D721Med (cell line): Measurements from ENCODE around the gene RASSF3.

Experiments
- DNase-seq: peaks from one replicate; pipeline ENCODE4 v3.0.0; 2011; ENCODE audit warnings: low spot score; ENCODE audit not compliant: insufficient read length
- FAIRE-seq: peaks from 2 replicates; lab custom pipeline; 2011; peaks lifted over from hg19 to GRCh38; lab: Jason Lieb, UNC
- CTCF ChIP-seq: IDR thresholded peaks from 2 replicates; pipeline ENCODE4 v1.5.1; 2012; ENCODE audit warnings: mild to moderate bottlenecking, control low read depth; ENCODE audit not compliant: insufficient read depth; ENCODE audit errors: missing control alignments

The RASSF3 gene

DNA sequence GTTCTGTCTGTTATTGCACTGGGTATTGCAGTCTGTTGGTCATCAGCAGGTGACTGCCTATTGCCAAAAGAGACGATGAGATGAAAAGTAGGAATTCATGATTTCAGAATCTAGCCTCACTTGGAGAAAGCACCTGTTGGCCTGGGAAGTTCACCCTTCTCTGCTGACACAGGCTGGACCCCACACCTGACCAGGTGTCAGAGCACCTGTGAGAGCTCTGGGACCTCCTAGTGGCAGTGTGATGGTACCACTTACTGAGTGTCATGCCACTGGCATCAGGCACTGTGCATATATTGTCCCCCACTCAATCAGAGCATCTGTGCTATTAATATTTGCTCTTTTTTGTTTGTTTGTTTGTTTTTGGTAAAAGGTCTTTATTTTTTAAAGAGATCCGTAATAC, 68.0 kb downstream of the RASSF3 start:
- no peak for TF ChIP-seq CTCF
- DNase-seq (no peak), FAIRE-seq (no peak)

DNA sequence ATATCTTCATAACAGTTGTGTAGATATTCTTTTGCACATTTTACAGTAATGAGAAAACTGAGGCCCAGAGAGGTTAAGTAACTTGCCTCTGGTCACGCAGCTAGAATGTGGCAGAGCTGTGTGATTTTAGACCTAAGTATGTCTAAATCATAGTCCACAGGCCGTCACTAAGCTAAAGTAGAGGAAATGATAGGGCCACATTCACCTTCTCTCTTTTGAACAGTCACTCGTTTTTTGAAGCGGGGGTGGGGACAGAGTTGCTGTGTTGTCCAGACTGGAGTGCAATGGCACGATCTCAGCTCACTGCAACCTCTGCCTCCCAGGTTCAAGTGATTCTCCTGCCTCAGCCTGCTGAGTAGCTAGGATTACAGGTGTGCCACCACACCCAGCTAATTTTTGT, 68.5 kb downstream of the RASSF3 start:
- TF ChIP-seq CTCF: no peak
- DNase-seq (no peak), FAIRE-seq (no peak)

- no peak for TF ChIP-seq CTCF
- FAIRE-seq: no peak
Measured at GRCh38 chr12:64679487-64680001, 69.2 kb downstream of the RASSF3 start.

DNA sequence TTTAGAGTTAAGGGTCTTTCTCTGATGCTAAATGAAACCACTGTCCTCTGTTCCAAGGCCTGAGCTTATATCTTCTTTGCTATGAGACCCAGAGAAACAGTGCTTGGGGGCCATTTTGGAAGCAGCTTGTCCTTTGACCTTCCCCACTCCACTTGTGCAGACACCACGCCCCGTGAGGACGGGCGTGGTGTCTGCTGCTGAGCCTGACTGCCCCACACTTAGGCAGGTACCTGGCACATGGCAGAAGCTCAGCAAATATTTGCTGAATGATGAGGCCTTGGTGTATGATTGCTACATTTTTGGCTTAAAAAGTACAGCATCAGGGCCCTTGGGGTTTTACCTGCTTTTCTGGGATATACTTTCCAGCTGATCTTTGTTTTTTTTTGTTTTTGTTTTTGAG, 69.9 kb downstream of the RASSF3 start:
- DNase-seq: no peak
- FAIRE-seq: no peak

More at GRCh38 chr12:64679487-64680001, 69.2 kb downstream of the RASSF3 start:
- no peak for DNase-seq

DNA sequence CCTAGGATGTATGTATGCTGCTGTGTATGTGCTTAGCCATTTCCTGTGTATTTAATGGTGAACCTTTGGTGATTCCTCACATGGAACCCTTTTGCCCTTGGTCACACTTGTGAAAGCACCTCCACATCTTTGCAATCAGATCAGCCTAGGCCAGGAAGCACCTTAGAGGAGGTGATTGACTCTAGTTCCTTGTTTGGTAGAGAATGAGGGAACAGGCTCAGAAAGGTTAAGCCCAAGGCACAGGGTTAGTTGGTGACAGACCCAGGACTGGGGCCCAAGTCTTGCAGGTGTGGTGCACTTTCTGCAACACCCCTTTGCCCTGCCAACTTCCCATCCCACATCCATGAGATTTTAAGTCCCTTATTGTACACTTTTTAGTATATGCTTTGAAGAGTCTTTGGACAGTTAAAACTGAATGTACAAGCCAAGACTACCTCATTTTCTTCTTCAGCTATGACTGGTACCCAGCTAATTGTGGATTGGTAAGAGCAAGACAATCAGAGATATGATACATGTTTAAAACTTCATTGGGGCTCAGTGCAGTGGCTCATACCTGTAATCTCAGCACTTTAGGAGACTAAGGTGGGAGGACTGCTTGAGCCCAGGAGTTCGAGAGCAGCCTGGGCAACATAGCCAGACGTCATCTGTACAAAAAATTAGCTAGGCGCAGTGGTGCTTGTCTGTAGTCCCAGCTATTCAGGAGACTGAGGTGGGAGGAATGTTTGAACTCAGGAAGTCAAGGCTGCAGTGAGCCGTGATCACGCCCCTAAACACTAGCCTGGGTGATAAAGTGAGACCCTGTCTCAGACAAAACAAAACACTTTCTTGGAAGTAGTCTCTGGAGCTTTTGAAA, 71.1 kb downstream of the RASSF3 start:
- DNase-seq (no peak), FAIRE-seq (no peak)
- no peak for TF ChIP-seq CTCF

More for the DNA sequence above, 69.9 kb downstream of the RASSF3 start:
- TF ChIP-seq CTCF: no peak

DNA sequence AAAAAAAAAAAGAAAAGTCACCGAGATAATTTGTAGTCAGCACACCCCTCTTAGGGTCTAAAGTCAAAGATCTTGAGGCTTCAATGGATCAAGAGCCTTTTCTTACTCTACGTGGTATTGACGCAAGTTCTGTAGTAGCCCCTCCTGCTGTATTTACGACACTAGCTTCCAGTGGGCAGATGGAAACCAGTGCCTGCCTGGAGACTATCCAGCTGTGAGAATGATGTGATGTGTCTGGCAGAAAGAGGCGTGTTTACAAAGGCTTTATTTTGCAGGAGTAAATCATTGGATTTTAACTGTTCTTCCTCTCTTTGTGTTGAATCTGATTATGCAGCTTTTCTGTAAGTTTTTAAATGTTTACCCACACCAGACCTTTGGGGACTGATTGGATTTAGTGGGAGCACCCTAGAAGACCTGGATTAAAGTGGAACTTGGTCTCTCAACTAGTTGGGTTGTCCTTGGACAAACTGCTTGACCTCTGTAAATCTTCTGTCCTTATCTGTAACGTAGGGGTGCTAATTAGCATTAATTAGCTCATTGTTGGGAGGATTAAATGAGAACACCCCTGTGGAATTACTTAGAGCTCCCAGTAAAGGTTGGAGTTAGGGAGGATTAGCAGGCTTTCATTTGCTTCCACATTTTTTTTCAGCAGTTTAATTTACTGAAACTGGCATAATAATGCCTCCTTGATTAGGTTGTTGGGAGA, 72.4 kb downstream of the RASSF3 start:
- DNase-seq: no peak
- no peak for FAIRE-seq
- no peak for TF ChIP-seq CTCF
